Naive thymus-derived CD4-positive, alpha-beta T cell (primary cell): ENCODE data around the gene PLK1. TPM values are rescaled to one million over a fixed set of nuclear protein-coding genes. Genes with fewer than 3 reads are reported as not detected.
A peak's percentile ranks its signal among the peaks of the same experiment; 100 is the strongest.

Experiments
- ATAC-seq: fragments of 150-1000 bp; cut with Tn5 transposase; 2 replicates; pipeline ENCODE4 v1.10.0; 2021; ENCODE audit warnings: mild to moderate bottlenecking, moderate library complexity
- CTCF ChIA-PET: fragments of 350-600 bp; sonication (Branson Sonifier 250); formaldehyde crosslinking; loops from one replicate; lab custom pipeline; 2021; ENCODE audit warnings: antibody characterized with exemption; lab: Charles Lee
- POLR2A ChIA-PET: fragments of 350-600 bp; sonication (Branson Sonifier 250); formaldehyde crosslinking; loops from one replicate; lab custom pipeline; 2021; ENCODE audit warnings: antibody characterized with exemption, inconsistent platforms; lab: Charles Lee
- DNase-seq, 9 donors: peaks; one replicate each; pipeline versions ENCODE4 v3.0.0 to v3.0.0-alpha.2; 2020 to 2022; ENCODE audit warnings: mixed read lengths in 1 of 9
- H3K27ac ChIP-seq: one replicate; pipeline ENCODE4 v1.7.0; 2013; ENCODE audit warnings: mild to moderate bottlenecking, low read depth, low read length, moderate library complexity
- H3K27me3 ChIP-seq, 2 donors: one replicate each; pipeline ENCODE4 v1.7.0; 2013; ENCODE audit warnings: low read length in 2 of 2, mild to moderate bottlenecking in 2 of 2, moderate library complexity in 2 of 2; ENCODE audit not compliant: control insufficient read depth in 2 of 2, insufficient read depth in 2 of 2
- H3K36me3 ChIP-seq, 3 experiments: 1 replicate in 2 of 3; 2 replicates in 1 of 3; pipeline ENCODE4 v1.7.0; 2013; ENCODE audit warnings: low read length in 3 of 3, mild to moderate bottlenecking in 3 of 3, moderate library complexity in 1 of 3; ENCODE audit not compliant: insufficient read depth in 3 of 3, control insufficient read depth in 2 of 3
- H3K4me1 ChIP-seq, 2 donors: one replicate each; pipeline ENCODE4 v1.7.0; 2013; ENCODE audit warnings: low read length in 2 of 2, mild to moderate bottlenecking in 2 of 2, moderate library complexity in 1 of 2; ENCODE audit not compliant: control insufficient read depth in 2 of 2, insufficient read depth in 2 of 2
- H3K4me3 ChIP-seq: 2 replicates; pipeline ENCODE4 v1.7.0; 2013; ENCODE audit warnings: mild to moderate bottlenecking, low read length
- H3K9me3 ChIP-seq, 3 experiments: 1 replicate in 2 of 3; 2 replicates in 1 of 3; pipeline ENCODE4 v1.7.0; 2013; ENCODE audit warnings: low read length in 3 of 3; ENCODE audit not compliant: control insufficient read depth in 2 of 3
- H3K27ac Mint-ChIP-seq, 9 donors: one replicate each; pipeline ENCODE4 v1.8.0; 2020 to 2022; ENCODE audit warnings: mixed read lengths in 9 of 9, mild to moderate bottlenecking in 8 of 9, moderate library complexity in 5 of 9, inconsistent platforms in 2 of 9
- H3K27me3 Mint-ChIP-seq, 5 donors: one replicate each; pipeline ENCODE4 v1.8.0; 2021 to 2022; ENCODE audit warnings: mixed read lengths in 5 of 5, mild to moderate bottlenecking in 1 of 5
- H3K36me3 Mint-ChIP-seq, 5 donors: one replicate each; pipeline ENCODE4 v1.8.0; 2020 to 2022; ENCODE audit warnings: mixed read lengths in 5 of 5, mild to moderate bottlenecking in 3 of 5, inconsistent platforms in 1 of 5
- H3K4me1 Mint-ChIP-seq, 7 donors: one replicate each; pipeline ENCODE4 v1.8.0; 2020 to 2022; ENCODE audit warnings: mixed read lengths in 7 of 7, mild to moderate bottlenecking in 3 of 7, inconsistent platforms in 1 of 7
- H3K4me3 Mint-ChIP-seq, 10 donors: one replicate each; pipeline ENCODE4 v1.8.0; 2020 to 2022; ENCODE audit warnings: mild to moderate bottlenecking in 10 of 10, mixed read lengths in 10 of 10, moderate library complexity in 6 of 10, inconsistent platforms in 2 of 10
- H3K9me3 Mint-ChIP-seq, 11 donors: one replicate each; pipeline ENCODE4 v1.8.0; 2020 to 2022; ENCODE audit warnings: mixed read lengths in 11 of 11, mild to moderate bottlenecking in 4 of 11, inconsistent platforms in 1 of 11, moderate library complexity in 1 of 11
- intact Hi-C, 2 donors: fragments of 100-400 bp; cut with micrococcal nuclease; formaldehyde crosslinking; loops; one replicate each; pipeline ENCODE4 v1.15.1; 2023
- polyA plus RNA-seq, 2 donors: library from polyadenylated mRNA; unstranded; fragments of 300-500 nt; fragmentation: Illumina TruSeq; gene quantifications; one replicate each; pipeline ENCODE4 v1.2.3, GENCODE V29; 2021
- total RNA-seq, 6 experiments: library from RNA in 5 of 6; stranded (reverse) in 5 of 6; gene quantifications; 1 replicate in 5 of 6; 2 replicates in 1 of 6; pipeline ENCODE4 v1.2.3 and lab custom pipeline; 2021 to 2026

PLK1 gene
- total and polyA plus RNA-seq, 7 experiments from 2014 or later: 0.16 to 65.0 (median 3.0) TPM

DNA sequence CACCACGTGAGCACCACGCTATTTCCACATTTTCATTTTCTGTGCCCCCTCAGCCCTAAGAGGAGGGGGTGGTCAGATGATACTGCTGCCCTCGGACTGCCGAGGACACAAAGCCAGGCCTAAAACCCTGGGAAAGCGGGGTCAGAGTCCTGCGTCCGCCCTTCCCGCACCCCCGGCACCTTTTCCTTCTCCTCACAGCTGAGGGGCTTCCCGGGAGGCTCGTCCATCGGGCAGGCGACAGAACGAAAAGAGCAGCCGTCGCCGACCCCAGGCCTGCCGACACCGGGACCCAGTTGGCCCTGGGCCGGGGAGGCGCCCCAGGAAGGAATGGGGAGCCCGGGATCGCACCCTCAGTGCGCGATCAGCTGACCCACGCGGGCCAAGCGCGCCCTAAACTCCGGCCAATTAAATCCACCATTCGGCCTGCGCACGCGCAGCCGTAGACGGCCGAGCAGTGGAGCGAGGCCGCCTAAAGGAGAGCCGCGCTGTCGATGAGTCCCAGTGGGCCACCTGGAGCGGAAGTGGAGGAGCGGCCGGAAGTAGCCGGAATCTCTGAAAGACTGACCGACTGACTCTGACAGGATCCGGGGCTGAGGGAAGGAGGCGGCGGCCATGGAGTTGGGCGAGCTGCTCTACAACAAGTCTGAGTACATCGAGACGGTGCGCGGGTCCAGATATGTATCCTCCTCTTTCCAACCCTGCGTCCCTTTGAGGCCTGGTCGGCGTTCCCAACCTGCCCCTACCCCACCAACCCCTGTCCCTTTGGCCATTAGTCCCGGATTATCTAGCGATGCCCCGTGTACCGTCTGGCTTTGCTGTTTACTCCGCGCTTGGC is 37.5 kb upstream of the PLK1 start, which contains the start of the genes DCTN5 and PALB2:
DCTN5 (plus strand) TSS at position 536 of the 835 bp plus-strand sequence; CDS start at position 613, 77 bp downstream.
PALB2 (minus strand) TSS at position 380 of the 835 bp plus-strand sequence; CDS start at position 227, 153 bp downstream.
- H3K27me3 Mint-ChIP-seq: no peaks in the 10 kb centered on the region
- Histone ChIP-seq H3K27ac (peak within 1 kb of the TSS; percentile 84), H3K27me3 (no peaks in the 10 kb centered on the region), H3K4me3 (peak within 1 kb of the TSS; percentile 87), H3K9me3 (no peaks in the 10 kb centered on the region), H3K36me3 (peaks cover 0 to 15% (median 9%) of the 10 kb centered on the region in 3 experiments), H3K4me1 (peaks cover 7 to 24% of the 10 kb centered on the region in 2 donors)
- H3K4me3 Mint-ChIP-seq: peak within 1 kb of the TSS; percentile 96 to 99 (median 99)
- peaks cover 5 to 28% (median 18%) of the 10 kb centered on the region in 5 donors for H3K36me3 Mint-ChIP-seq
- CTCF ChIA-PET: interaction anchor here (1.1 kb wide), 1 partner anchor 26 kb away, joined by 5 read pairs; no protein-coding TSS in a partner anchor
- peak; percentile 68 to 89 (median 72) for DNase-seq
- POLR2A ChIA-PET: interaction anchor here (0.7 to 1.2 kb wide), 3 partner anchors 34 to 84 kb away, joined by 3 to 4 read pairs (median 3); partner anchors contain the start of genes EARS2 and UBFD1
- ATAC-seq: peak; percentile 99
- H3K27ac Mint-ChIP-seq: peak within 1 kb of the TSS; percentile 94 to 99 (median 98)
- intact Hi-C loops: loop anchor here (1.0 to 5.0 kb wide), 8 partner anchors 37 to 494 kb away; partner anchors contain the start of genes EARS2 (in 2 of the 2), NDUFAB1 (in 2 of the 2), PLK1 (in 2 of the 2) and UBFD1 (in 2 of the 2)
- peaks cover 0 to 3% (median 0%) of the 10 kb centered on the region in 11 donors for H3K9me3 Mint-ChIP-seq
- peaks cover 17 to 56% (median 48%) of the 10 kb centered on the region in 7 donors for H3K4me1 Mint-ChIP-seq

DNA sequence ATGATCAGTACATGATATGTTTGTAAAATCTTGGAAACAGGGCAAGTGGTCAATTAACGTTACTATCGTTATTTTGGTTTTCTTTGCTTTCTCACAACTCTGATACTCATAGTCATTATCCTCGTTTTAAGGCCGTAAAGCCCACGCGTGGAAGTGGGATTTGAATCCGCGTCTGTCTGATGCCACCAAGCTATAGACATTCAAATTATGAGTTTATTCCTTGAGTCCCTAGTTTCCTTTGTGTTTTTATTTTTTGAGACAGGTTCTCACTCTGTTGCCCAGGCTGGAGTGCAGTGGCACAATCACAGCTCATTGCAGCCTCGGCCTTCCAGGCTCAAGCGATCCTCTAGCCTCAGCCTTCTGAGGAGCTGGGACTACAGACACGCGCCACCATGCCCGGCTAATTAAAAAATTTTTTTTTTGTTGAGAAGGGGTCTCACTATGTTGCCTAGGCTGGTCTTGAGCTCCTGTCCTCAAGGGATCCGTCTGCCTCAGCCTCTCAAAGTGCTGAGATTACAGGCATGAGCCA is 36.4 kb upstream of the PLK1 start:
- DNase-seq (no peak), ATAC-seq (no peak)
- H3K36me3 Mint-ChIP-seq: peaks cover 8 to 34% (median 24%) of the 10 kb centered on the region in 5 donors
- peaks cover 0 to 21% (median 9%) of the 10 kb centered on the region in 3 experiments for H3K36me3 ChIP-seq
- H3K27me3 Mint-ChIP-seq: no peaks in the 10 kb centered on the region
- no peaks in the 10 kb centered on the region for H3K9me3 ChIP-seq
- peaks cover 0 to 3% (median 0%) of the 10 kb centered on the region in 11 donors for H3K9me3 Mint-ChIP-seq
- ChIA-PET POLR2A (no interaction called here), CTCF (interaction anchor here (0.6 kb wide), 2 partner anchors 50 to 83 kb away, joined by 3 read pairs; no protein-coding TSS in a partner anchor)
- H3K27me3 ChIP-seq: no peaks in the 10 kb centered on the region
- H3K4me3 Mint-ChIP-seq: peak overlapping the region; percentile 96 to 99 (median 99)
- peaks cover 27 to 67% (median 58%) of the 10 kb centered on the region in 7 donors for H3K4me1 Mint-ChIP-seq
- peak overlapping the region; percentile 87 for H3K4me3 ChIP-seq
- peak overlapping the region; percentile 84 for H3K27ac ChIP-seq
- H3K4me1 ChIP-seq: peaks cover 7 to 27% of the 10 kb centered on the region in 2 donors
- intact Hi-C loops: loop anchor here in 1 of 2 donors (5.0 kb wide), 2 partner anchors 190 to 495 kb away; partner anchors contain the start of genes COG7 and USP31
- peak overlapping the region; percentile 94 to 99 (median 98) for H3K27ac Mint-ChIP-seq

DNA sequence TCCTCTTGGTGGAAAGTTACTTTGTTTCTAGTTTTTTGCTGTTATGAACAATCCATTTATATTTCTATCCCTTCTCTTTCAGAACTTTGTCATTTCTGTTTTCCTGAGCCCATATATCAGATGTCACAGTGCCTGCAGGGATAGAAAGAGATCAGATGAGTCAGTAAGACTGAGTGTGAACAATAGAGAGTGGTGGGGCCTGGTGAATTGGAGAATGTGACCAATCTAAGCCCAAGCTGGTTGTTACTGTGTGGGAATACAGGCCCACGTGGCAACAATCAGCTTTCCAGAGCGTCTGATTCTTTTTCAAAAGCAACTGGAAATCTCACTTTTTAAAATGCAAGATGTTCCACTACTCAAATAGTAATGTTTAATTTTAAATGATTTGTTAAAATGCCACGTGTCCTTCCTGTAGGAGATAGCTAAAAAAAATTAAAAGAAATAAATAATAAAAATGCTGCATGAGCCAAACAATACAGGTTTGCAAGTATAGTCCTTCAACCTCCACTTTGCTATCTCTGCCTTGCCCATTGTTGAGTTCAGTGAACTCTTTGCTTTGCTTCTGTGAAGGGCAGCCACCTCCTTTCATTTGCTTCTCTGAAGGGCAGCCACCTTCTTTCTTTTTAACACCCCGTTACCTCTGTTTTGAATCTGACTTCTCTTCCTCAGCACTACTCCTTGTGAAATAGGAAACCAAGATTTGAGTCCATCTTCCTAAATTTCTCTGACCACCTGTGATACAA is 27.8 kb upstream of the PLK1 start:
- Histone ChIP-seq H3K27ac (no peak overlapping the region), H3K4me3 (no peak overlapping the region), H3K9me3 (no peaks in the 10 kb centered on the region), H3K27me3 (no peaks in the 10 kb centered on the region), H3K4me1 (peaks cover 0 to 6% of the 10 kb centered on the region in 2 donors), H3K36me3 (peaks cover 0 to 22% (median 3%) of the 10 kb centered on the region in 3 experiments)
- Mint-ChIP-seq H3K27me3 (no peaks in the 10 kb centered on the region), H3K4me3 (peak overlapping the region in 1 of 10 donors; percentile 41), H3K27ac (peak overlapping the region in 2 of 9 donors; percentile 3 to 34), H3K36me3 (peaks cover 20 to 70% (median 41%) of the 10 kb centered on the region in 5 donors), H3K4me1 (peaks cover 20 to 48% (median 36%) of the 10 kb centered on the region in 7 donors), H3K9me3 (peaks cover 0 to 6% (median 0%) of the 10 kb centered on the region in 11 donors)
- ChIA-PET POLR2A (no interaction called here), CTCF (interaction anchor here (1.1 kb wide), 1 partner anchor 58 kb away, joined by 4 read pairs; no protein-coding TSS in a partner anchor)
- intact Hi-C loops: no loop called here
- DNase-seq: no peak
- ATAC-seq: no peak

DNA sequence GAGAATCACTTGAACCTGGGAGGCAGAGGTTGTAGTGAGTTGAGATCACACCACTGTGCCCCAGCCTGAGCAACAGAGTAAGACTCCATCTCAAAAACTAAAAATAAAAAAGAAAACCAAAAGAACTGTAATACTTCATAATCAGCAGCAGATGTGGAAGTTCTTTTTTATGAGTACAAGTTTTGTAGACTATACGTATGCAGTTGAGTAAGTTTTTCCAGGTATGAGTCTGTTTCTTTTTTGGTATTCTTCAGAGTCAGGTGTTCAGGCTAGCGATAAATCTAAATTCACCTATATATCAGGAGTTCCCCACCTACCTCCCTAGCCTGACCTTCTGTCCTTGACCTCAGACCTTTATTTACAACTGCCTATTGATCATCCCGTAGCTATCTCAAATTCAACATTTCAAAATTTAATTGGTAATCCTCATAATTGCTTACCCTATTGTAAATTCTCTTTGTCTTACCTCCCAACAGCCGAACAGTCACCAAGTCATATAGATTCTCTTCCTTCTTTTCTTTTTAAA is 26.7 kb upstream of the PLK1 start:
- H3K27ac ChIP-seq: no peak overlapping the region
- Mint-ChIP-seq H3K9me3 (peaks cover 0 to 6% (median 0%) of the 10 kb centered on the region in 11 donors), H3K4me1 (peaks cover 15 to 39% (median 26%) of the 10 kb centered on the region in 7 donors), H3K36me3 (peaks cover 16 to 61% (median 32%) of the 10 kb centered on the region in 5 donors), H3K4me3 (no peak overlapping the region), H3K27me3 (no peaks in the 10 kb centered on the region), H3K27ac (no peak overlapping the region)
- CTCF ChIA-PET: no interaction called here
- POLR2A ChIA-PET: no interaction called here
- intact Hi-C loops: no loop called here
- no peak for ATAC-seq
- no peaks in the 10 kb centered on the region for H3K9me3 ChIP-seq
- peaks cover 0 to 16% (median 0%) of the 10 kb centered on the region in 3 experiments for H3K36me3 ChIP-seq
- no peaks in the 10 kb centered on the region for H3K4me1 ChIP-seq
- H3K4me3 ChIP-seq: no peak overlapping the region
- DNase-seq: no peak
- H3K27me3 ChIP-seq: no peaks in the 10 kb centered on the region

DNA sequence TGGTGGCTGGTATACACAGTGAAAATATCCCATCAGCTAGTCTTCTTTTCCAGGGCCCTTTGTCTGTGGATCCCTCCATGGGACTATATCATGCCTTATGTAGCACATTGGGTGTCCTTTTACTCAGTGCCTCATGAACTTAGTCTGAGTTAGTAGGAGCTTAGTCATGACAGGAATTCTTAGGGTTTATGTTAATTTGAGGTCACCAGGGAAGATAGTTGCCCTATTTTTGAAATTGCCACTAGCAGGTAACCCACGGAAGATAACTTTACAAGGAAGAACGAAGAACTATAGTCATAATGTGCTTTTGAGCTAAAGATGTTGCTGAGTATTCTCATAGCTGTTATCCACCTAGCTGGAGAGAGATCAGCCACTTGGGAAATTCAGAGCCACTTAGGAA is 14.8 kb upstream of the PLK1 start:
- no peaks in the 10 kb centered on the region for H3K9me3 Mint-ChIP-seq
- no peak for ATAC-seq

More for the DNA sequence above, 14.8 kb upstream of the PLK1 start:
- Mint-ChIP-seq H3K36me3 (peaks cover 31 to 83% (median 55%) of the 10 kb centered on the region in 5 donors), H3K27me3 (no peaks in the 10 kb centered on the region), H3K27ac (peak overlapping the region in 2 of 9 donors; percentile 27 to 39), H3K4me1 (peaks cover 0 to 6% (median 0%) of the 10 kb centered on the region in 7 donors), H3K4me3 (no peak overlapping the region)
- ChIA-PET POLR2A (no interaction called here), CTCF (interaction anchor here (0.6 kb wide), 1 partner anchor 110 kb away, joined by 3 read pairs; no protein-coding TSS in a partner anchor)
- Histone ChIP-seq H3K4me1 (no peaks in the 10 kb centered on the region), H3K9me3 (no peaks in the 10 kb centered on the region), H3K27ac (no peak overlapping the region), H3K27me3 (no peaks in the 10 kb centered on the region), H3K36me3 (peaks cover 34 to 97% (median 61%) of the 10 kb centered on the region in 3 experiments), H3K4me3 (no peak overlapping the region)
- DNase-seq: no peak
- intact Hi-C loops: no loop called here
